Measurements from ENCODE around the gene SNN. TPM values are rescaled to one million over a fixed set of nuclear protein-coding genes. Genes with fewer than 3 reads are reported as not detected.

Gene SNN
- total and polyA plus RNA-seq, 2 of the 4 experiments (the other 2 are of a cell fraction) = 10.0 to 13.0 TPM

DNA sequence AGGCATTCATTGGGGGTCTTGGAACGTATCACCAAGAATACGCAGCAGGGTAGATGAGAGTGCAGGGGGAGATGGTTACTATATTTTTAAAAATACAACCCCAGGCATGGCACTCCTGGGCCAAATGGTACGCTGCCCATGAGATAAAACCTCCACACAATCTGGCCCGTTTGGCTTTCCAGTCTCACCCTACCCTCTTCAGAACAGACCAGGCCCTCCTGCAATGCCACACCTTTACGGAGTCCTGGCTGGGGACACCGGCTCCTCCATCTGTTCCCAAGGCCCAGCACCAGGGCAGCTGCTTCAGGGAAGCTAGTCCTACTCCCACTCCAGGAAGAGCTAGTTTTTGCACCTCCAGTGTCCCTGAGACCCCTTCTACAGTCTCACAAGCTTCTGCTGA lies 24.4 kb downstream of the SNN start:
- Histone ChIP-seq H4K5ac (ENCODE audit: low read depth, low read length) (no peak overlapping the region), H3K79me1 (ENCODE audit: low read depth in 1 of 2, low read length in 2 of 2) (peaks cover 31 to 66% of the 10 kb centered on the region in 2 experiments), H2BK120ac (ENCODE audit: low read depth, low read length) (no peak overlapping the region), H2BK5ac (ENCODE audit: low read depth, low read length, poor library complexity, severe bottlenecking) (no peak overlapping the region), H3K9ac (ENCODE audit: low read depth, low read length) (no peak overlapping the region), H3K9me1 (ENCODE audit: insufficient read depth, low read length) (peaks cover 2% of the 10 kb centered on the region), H3K56ac (ENCODE audit: extremely low read depth, insufficient read depth, low read length) (no peak overlapping the region), H2BK15ac (ENCODE audit: low read depth, low read length) (no peak overlapping the region), H2AK5ac (ENCODE audit: low read depth, low read length) (no peak overlapping the region), H3K4me2 (ENCODE audit: low read depth, low read length) (no peak overlapping the region), H3K4ac (ENCODE audit: low read depth, low read length) (no peak overlapping the region), H3K14ac (replicated peaks; ENCODE audit: low read depth, low read length) (no peak overlapping the region), H3K4me3 (ENCODE audit: insufficient read depth, low read depth, low read length) (no peak overlapping the region), H2AK9ac (replicated peaks; ENCODE audit: low read depth, low read length, poor library complexity) (no peak overlapping the region), H3K4me1 (ENCODE audit: control insufficient read depth, insufficient read depth, low read length) (peaks cover 4% of the 10 kb centered on the region), H3K36me3 (ENCODE audit: control insufficient read depth, insufficient read depth, low read length) (peaks cover 43% of the 10 kb centered on the region), H4K20me1 (ENCODE audit: insufficient read depth, low read length) (peaks cover 18% of the 10 kb centered on the region), H3K18ac (ENCODE audit: low read depth, low read length) (no peak overlapping the region), H3K23ac (ENCODE audit: low read depth, low read length) (no peak overlapping the region), H3K9me3 (ENCODE audit: control insufficient read depth, insufficient read depth, low read length) (no peaks in the 10 kb centered on the region), H2BK20ac (ENCODE audit: low read depth, low read length) (no peak overlapping the region), H2AFZ (replicated peaks; ENCODE audit: low read length, poor library complexity) (no peak overlapping the region), H4K8ac (ENCODE audit: low read depth in 2 of 2, low read length in 2 of 2) (no peak overlapping the region), H3K27me3 (ENCODE audit: control insufficient read depth, insufficient read depth, low read length) (no peaks in the 10 kb centered on the region), H3K27ac (ENCODE audit: insufficient read depth, low read length) (no peak overlapping the region), H4K91ac (ENCODE audit: insufficient read depth, low read depth, low read length) (no peak overlapping the region)
- no peak for ATAC-seq (ENCODE audit: low read depth)
- ChIA-PET CTCF (no interaction called here), POLR2A (ENCODE audit: unreplicated experiment) (no interaction called here)
- 90% methylated on average over 2 of the region's 6 CpGs; no CpG with 5 or more reads in 1 of the 2 experiments for whole genome bisulfite sequencing, 2 experiments (ENCODE audit: extremely low coverage in 2 of 2, insufficient read length in 1 of 2)
- no TSS peak for BruUV-seq (replicated peaks)
- intact Hi-C loops (cut with micrococcal nuclease) = no loop called here
- dilution Hi-C loops (cut with HindIII; ENCODE audit: low sequenced_read_pairs, unreplicated experiment) = no loop called here
- TF ChIP-seq NFE2L2 (IDR thresholded peaks at IDR 0.05; ENCODE audit: low read depth, low read length) (no peak), MAFK (IDR thresholded peaks at IDR 0.05; ENCODE audit: low read depth, low read length) (no peak), POLR2A (IDR thresholded peaks at IDR 0.05; ENCODE audit: low read depth, low read length) (no peak), RFX5 (IDR thresholded peaks at IDR 0.05; ENCODE audit: low read depth, low read length) (no peak), CEBPB (IDR thresholded peaks at IDR 0.05; ENCODE audit: low read depth, low read length) (no peak), CHD1 (IDR thresholded peaks at IDR 0.05; ENCODE audit: low read depth, low read length) (no peak)
- TF ChIP-seq, protein P1, sequence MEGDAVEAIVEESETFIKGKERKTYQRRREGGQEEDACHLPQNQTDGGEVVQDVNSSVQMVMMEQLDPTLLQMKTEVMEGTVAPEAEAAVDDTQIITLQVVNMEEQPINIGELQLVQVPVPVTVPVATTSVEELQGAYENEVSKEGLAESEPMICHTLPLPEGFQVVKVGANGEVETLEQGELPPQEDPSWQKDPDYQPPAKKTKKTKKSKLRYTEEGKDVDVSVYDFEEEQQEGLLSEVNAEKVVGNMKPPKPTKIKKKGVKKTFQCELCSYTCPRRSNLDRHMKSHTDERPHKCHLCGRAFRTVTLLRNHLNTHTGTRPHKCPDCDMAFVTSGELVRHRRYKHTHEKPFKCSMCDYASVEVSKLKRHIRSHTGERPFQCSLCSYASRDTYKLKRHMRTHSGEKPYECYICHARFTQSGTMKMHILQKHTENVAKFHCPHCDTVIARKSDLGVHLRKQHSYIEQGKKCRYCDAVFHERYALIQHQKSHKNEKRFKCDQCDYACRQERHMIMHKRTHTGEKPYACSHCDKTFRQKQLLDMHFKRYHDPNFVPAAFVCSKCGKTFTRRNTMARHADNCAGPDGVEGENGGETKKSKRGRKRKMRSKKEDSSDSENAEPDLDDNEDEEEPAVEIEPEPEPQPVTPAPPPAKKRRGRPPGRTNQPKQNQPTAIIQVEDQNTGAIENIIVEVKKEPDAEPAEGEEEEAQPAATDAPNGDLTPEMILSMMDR (conservative IDR thresholded peaks at IDR 0.05; ENCODE audit: low read depth, low read length) = no peak
- TF ChIP-seq, protein P2, sequence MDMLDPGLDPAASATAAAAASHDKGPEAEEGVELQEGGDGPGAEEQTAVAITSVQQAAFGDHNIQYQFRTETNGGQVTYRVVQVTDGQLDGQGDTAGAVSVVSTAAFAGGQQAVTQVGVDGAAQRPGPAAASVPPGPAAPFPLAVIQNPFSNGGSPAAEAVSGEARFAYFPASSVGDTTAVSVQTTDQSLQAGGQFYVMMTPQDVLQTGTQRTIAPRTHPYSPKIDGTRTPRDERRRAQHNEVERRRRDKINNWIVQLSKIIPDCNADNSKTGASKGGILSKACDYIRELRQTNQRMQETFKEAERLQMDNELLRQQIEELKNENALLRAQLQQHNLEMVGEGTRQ (IDR thresholded peaks at IDR 0.05; ENCODE audit: low read depth, low read length) = no peak
- in situ Hi-C loops (cut with MboI; ENCODE audit: low sequenced_read_pairs) = no loop called here
- no peak for DNase-seq
